Activated CD8-positive, alpha-beta T cell treated with anti-CD3 and anti-CD28 coated beads, Interleukin-2, amount 10 ng/mL, durations not matched to agents 7 days and 5 days (primary cell): ENCODE measurements around the gene PSMB3. TPM values are rescaled to one million over a fixed set of nuclear protein-coding genes. Genes with fewer than 3 reads are reported as not detected.

ENCODE experiments used
- ATAC-seq: fragments of 150-1000 bp; cut with Tn5 transposase; one replicate; pipeline ENCODE4 v1.10.0; 2021; ENCODE audit warnings: moderate library complexity
- CTCF ChIA-PET: fragments of 350-600 bp; sonication (Branson Sonifier 250); formaldehyde crosslinking; loops from one replicate; lab custom pipeline; 2021; ENCODE audit warnings: antibody characterized with exemption; lab: Charles Lee
- POLR2A ChIA-PET: fragments of 350-600 bp; sonication (Branson Sonifier 250); formaldehyde crosslinking; loops from one replicate; lab custom pipeline; 2021; ENCODE audit warnings: antibody characterized with exemption; lab: Charles Lee
- DNase-seq: peaks from one replicate; pipeline ENCODE4 v3.0.0-alpha.2; 2020
- H3K27ac Mint-ChIP-seq: one replicate; pipeline ENCODE4 v1.8.0; 2021; ENCODE audit warnings: mild to moderate bottlenecking, mixed read lengths
- H3K27me3 Mint-ChIP-seq: one replicate; pipeline ENCODE4 v1.8.0; 2021; ENCODE audit warnings: low read depth, mixed read lengths
- H3K36me3 Mint-ChIP-seq: one replicate; pipeline ENCODE4 v1.8.0; 2021; ENCODE audit warnings: low read depth, mixed read lengths
- H3K4me1 Mint-ChIP-seq: one replicate; pipeline ENCODE4 v1.8.0; 2021; ENCODE audit warnings: low read depth, mixed read lengths
- H3K4me3 Mint-ChIP-seq: one replicate; pipeline ENCODE4 v1.8.0; 2021; ENCODE audit warnings: mild to moderate bottlenecking, mixed read lengths
- H3K9me3 Mint-ChIP-seq: one replicate; pipeline ENCODE4 v1.8.0; 2022; ENCODE audit warnings: mixed read lengths; ENCODE audit not compliant: insufficient read depth
- total RNA-seq, 2 experiments: library from RNA; stranded (reverse); gene quantifications; one replicate each; pipeline ENCODE4 v1.2.3, GENCODE V29; 2021

Gene PSMB3
- total RNA-seq, 2 experiments from 2014 or later, result 251 to 252 TPM

DNA sequence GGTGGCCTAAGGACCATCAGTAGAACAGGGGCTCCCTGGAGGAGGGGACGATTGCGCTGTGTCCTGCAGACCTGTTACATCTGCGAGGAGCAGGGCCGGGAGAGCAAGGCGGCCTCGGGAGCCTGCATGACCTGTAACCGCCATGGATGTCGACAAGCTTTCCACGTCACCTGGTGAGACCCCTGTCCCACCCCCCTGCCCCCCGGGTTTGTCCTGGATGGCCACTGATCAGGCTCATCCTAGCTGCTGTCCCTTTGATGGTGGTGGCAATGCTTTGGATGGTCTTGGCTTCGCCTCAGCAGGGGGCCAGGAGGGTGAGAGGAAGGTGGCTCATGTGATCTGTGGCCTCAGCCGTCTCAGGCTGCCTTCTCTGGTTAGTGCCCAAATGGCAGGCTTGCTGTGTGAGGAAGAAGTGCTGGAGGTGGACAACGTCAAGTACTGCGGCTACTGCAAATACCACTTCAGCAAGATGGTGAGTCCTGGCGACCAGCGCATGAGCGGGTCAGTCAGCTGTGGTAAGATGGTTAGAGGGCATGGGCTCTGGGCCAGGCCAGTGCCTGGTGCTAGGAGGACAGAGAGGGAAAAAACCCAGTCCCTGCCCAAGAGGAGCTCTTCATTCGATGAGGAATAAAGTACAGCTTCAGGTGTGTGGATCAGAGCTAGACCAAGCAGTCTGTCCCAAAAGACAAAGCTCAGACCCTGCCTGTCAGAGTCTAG is 43.3 kb upstream of the PSMB3 start:
- ATAC-seq (no peak), DNase-seq (no peak)
- peaks cover 62% of the 10 kb centered on the region for H3K4me1 Mint-ChIP-seq
- no peaks in the 10 kb centered on the region for H3K9me3 Mint-ChIP-seq
- H3K36me3 Mint-ChIP-seq, result peaks cover 67% of the 10 kb centered on the region
- H3K27ac Mint-ChIP-seq, result peak overlapping the region; percentile 11
- POLR2A ChIA-PET, result interaction anchor here (0.6 to 2.5 kb wide), 4 partner anchors 11 to 22 kb away, joined by 3 to 13 read pairs (median 6); no protein-coding TSS in a partner anchor
- CTCF ChIA-PET, result interaction anchor here (0.6 to 1.8 kb wide), 4 partner anchors 19 to 45 kb away, joined by 3 to 14 read pairs (median 4); no protein-coding TSS in a partner anchor
- H3K27me3 Mint-ChIP-seq, result no peaks in the 10 kb centered on the region
- H3K4me3 Mint-ChIP-seq, result no peak overlapping the region

DNA sequence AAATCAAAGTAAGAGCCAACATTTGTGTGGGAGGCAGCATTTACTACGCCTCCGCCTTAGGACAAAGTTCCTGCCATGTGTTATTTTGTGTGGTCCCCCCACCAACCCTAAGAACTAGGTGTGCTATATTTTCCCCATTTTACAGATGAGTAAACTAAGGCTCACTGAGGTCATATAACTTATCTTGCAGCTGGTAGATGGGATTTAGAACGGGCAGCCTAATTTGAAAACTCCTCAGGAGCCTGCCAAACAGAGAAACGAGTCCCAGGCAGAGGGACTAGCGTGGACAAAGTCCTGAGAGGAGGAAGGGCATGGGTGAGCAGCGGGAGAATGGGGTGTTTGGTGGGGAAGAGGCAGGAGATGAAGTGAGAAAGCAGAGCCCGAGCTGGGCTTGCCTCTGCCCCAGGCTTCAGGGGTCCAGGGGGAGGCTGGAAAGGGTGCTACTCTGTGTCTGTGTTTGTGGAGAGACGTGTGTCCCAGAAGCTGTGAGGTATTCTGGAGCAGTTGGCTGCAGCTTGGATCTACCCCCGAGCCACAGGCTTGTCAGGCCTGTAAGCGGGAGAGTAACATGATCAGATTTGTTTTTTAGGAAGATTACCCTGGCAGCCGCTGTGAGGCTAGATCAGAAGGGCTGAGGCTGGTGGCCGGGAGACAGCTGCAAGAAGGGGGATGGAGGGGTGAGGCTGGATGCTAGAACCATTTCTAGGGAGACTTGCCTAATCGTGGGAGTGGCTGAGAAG is 42.5 kb upstream of the PSMB3 start:
- ATAC-seq (no peak), DNase-seq (no peak)
- ChIA-PET POLR2A (interaction anchor here (0.6 to 2.5 kb wide), 5 partner anchors 9 to 21 kb away, joined by 3 to 13 read pairs (median 3); no protein-coding TSS in a partner anchor), CTCF (interaction anchor here (1.1 to 1.8 kb wide), 4 partner anchors 13 to 33 kb away, joined by 3 to 14 read pairs (median 4); no protein-coding TSS in a partner anchor)
- Mint-ChIP-seq H3K9me3 (no peaks in the 10 kb centered on the region), H3K27me3 (no peaks in the 10 kb centered on the region), H3K4me1 (peaks cover 61% of the 10 kb centered on the region), H3K4me3 (no peak overlapping the region), H3K27ac (peak overlapping the region; percentile 56), H3K36me3 (peaks cover 69% of the 10 kb centered on the region)

GRCh38 chr17:38710604-38710962 is 42.0 kb upstream of the PSMB3 start:
- Mint-ChIP-seq H3K27ac (peak overlapping the region; percentile 67), H3K36me3 (peaks cover 71% of the 10 kb centered on the region), H3K4me3 (no peak overlapping the region), H3K9me3 (no peaks in the 10 kb centered on the region), H3K27me3 (no peaks in the 10 kb centered on the region), H3K4me1 (peaks cover 61% of the 10 kb centered on the region)
- no peak for DNase-seq
- ChIA-PET CTCF (interaction anchor here (1.1 to 1.8 kb wide), 4 partner anchors 12 to 34 kb away, joined by 3 to 14 read pairs (median 4); no protein-coding TSS in a partner anchor), POLR2A (interaction anchor here (1.2 to 2.5 kb wide), 3 partner anchors 9 to 20 kb away, joined by 3 to 13 read pairs (median 8); no protein-coding TSS in a partner anchor)
- no peak for ATAC-seq

GRCh38 chr17:38710985-38711384 is 41.6 kb upstream of the PSMB3 start:
- CTCF ChIA-PET, result interaction anchor here (1.4 to 1.8 kb wide), 2 partner anchors 12 to 24 kb away, joined by 4 to 14 read pairs; no protein-coding TSS in a partner anchor
- Mint-ChIP-seq H3K27me3 (no peaks in the 10 kb centered on the region), H3K9me3 (no peaks in the 10 kb centered on the region), H3K4me3 (no peak overlapping the region), H3K27ac (peak overlapping the region; percentile 67), H3K36me3 (peaks cover 75% of the 10 kb centered on the region), H3K4me1 (peaks cover 61% of the 10 kb centered on the region)
- no peak for ATAC-seq
- POLR2A ChIA-PET, result interaction anchor here (1.2 to 2.5 kb wide), 2 partner anchors 10 to 17 kb away, joined by 3 to 13 read pairs; no protein-coding TSS in a partner anchor
- no peak for DNase-seq

DNA sequence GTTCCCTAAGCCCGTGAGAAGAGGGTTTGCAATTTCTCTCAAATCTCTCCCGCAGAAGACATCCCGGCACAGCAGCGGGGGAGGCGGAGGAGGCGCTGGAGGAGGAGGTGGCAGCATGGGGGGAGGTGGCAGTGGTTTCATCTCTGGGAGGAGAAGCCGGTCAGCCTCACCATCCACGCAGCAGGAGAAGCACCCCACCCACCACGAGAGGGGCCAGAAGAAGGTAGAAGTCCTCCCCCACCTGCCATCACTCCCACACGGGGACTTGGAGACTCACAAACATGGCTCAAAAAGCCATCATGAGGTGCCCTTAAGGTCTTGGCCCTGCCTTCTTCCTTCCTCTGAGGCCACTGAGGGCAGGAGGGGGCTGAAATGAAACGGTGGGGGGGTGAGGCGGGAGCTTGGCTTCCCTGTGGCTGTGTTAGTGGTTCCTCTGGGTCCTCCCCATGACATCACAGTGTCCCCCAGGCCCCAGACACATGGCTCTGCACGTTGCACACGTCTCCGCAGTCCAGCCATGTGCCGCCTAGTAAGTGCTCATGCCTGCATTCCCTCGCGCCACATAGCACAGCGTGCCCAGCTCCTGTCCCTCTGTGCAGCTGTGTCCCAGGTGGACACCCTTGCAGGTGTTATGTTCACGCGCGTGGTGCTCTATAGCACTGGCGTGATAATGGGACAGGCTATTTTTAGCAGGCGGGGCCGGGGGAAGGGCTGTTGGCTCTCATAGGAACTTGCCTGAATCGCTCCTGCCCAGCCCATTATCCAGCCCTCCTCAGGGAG is 40.6 kb upstream of the PSMB3 start:
- peak overlapping the region; percentile 4 for H3K4me3 Mint-ChIP-seq
- no peaks in the 10 kb centered on the region for H3K27me3 Mint-ChIP-seq
- ATAC-seq (no peak), DNase-seq (no peak)
- H3K27ac Mint-ChIP-seq, result peak overlapping the region; percentile 67
- ChIA-PET CTCF (interaction anchor here (1.4 kb wide), 1 partner anchor 11 kb away, joined by 4 read pairs; no protein-coding TSS in a partner anchor), POLR2A (no interaction called here)
- peaks cover 59% of the 10 kb centered on the region for H3K4me1 Mint-ChIP-seq
- H3K9me3 Mint-ChIP-seq, result no peaks in the 10 kb centered on the region
- peaks cover 77% of the 10 kb centered on the region for H3K36me3 Mint-ChIP-seq

DNA sequence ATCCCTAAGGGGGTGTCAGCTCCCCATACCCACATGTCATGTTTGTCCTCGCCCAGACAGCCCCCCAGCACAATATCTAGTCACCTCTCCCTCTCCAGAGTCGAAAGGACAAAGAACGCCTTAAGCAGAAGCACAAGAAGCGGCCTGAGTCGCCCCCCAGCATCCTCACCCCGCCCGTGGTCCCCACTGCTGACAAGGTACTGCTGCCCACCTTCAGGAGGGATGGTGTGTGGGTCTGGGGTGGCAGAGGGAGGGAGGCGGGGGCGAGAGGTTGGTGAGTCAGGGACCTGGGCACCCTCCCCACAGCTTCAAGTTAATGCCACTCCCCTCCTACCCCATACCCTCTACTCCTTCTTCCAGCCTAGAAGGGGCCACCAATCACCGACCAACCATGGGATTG is 39.9 kb upstream of the PSMB3 start:
- peaks cover 74% of the 10 kb centered on the region for H3K36me3 Mint-ChIP-seq
- no peak overlapping the region for H3K27ac Mint-ChIP-seq
- ChIA-PET CTCF (no interaction called here), POLR2A (no interaction called here)
- H3K4me1 Mint-ChIP-seq, result peaks cover 53% of the 10 kb centered on the region
- ATAC-seq (no peak), DNase-seq (no peak)
- H3K27me3 Mint-ChIP-seq, result no peaks in the 10 kb centered on the region
- H3K9me3 Mint-ChIP-seq, result no peaks in the 10 kb centered on the region
- no peak overlapping the region for H3K4me3 Mint-ChIP-seq

GRCh38 chr17:38713456-38714075 is 39.0 kb upstream of the PSMB3 start:
- H3K27me3 Mint-ChIP-seq, result no peaks in the 10 kb centered on the region
- peaks cover 73% of the 10 kb centered on the region for H3K36me3 Mint-ChIP-seq
- DNase-seq, result no peak
- no peak overlapping the region for H3K4me3 Mint-ChIP-seq
- POLR2A ChIA-PET, result interaction anchor here (1.0 kb wide), 1 partner anchor 9 kb away, joined by 3 read pairs; no protein-coding TSS in a partner anchor
- H3K4me1 Mint-ChIP-seq, result peaks cover 44% of the 10 kb centered on the region
- no peak for ATAC-seq
- no peaks in the 10 kb centered on the region for H3K9me3 Mint-ChIP-seq
- CTCF ChIA-PET, result interaction anchor here (0.7 kb wide), 1 partner anchor 15 kb away, joined by 3 read pairs; no protein-coding TSS in a partner anchor
- no peak overlapping the region for H3K27ac Mint-ChIP-seq

DNA sequence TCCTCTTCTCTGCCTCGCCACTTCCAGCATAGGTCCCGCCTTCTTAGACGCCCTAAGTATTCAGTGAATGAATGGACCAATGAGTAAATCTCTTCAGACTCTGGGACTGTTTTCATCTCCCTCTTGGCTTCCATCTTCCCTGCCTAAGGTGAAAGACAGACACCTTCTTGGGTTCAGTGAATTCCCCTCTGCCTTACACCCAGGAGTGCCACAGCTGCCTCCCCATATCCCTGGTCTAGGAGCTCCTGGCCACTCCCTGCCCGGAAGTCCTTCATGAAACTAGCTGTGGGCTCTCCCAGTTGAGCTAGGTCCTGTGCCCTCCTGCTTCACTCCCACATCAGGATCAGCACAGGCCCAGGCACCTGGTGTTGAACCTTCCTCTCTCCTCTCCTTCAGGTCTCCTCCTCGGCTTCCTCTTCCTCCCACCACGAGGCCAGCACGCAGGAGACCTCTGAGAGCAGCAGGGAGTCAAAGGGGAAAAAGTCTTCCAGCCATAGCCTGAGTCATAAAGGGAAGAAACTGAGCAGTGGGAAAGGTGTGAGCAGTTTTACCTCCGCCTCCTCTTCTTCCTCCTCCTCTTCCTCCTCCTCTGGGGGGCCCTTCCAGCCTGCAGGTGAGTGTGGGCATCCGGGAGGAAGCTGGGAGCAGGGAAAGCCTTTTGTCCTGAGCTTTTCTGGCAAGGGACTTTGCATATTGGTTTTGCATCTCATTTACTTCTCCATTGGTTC is 37.2 kb upstream of the PSMB3 start:
- DNase-seq (no peak), ATAC-seq (no peak)
- Mint-ChIP-seq H3K4me1 (peaks cover 33% of the 10 kb centered on the region), H3K27ac (peak overlapping the region; percentile 78), H3K9me3 (no peaks in the 10 kb centered on the region), H3K27me3 (no peaks in the 10 kb centered on the region), H3K4me3 (no peak overlapping the region), H3K36me3 (peaks cover 67% of the 10 kb centered on the region)
- CTCF ChIA-PET, result interaction anchor here (2.3 kb wide), 1 partner anchor 20 kb away, joined by 7 read pairs; no protein-coding TSS in a partner anchor
- POLR2A ChIA-PET, result interaction anchor here (1.2 to 2.9 kb wide), 3 partner anchors 8 to 13 kb away, joined by 4 to 11 read pairs (median 7); partner anchors contain the start of gene MLLT6

DNA sequence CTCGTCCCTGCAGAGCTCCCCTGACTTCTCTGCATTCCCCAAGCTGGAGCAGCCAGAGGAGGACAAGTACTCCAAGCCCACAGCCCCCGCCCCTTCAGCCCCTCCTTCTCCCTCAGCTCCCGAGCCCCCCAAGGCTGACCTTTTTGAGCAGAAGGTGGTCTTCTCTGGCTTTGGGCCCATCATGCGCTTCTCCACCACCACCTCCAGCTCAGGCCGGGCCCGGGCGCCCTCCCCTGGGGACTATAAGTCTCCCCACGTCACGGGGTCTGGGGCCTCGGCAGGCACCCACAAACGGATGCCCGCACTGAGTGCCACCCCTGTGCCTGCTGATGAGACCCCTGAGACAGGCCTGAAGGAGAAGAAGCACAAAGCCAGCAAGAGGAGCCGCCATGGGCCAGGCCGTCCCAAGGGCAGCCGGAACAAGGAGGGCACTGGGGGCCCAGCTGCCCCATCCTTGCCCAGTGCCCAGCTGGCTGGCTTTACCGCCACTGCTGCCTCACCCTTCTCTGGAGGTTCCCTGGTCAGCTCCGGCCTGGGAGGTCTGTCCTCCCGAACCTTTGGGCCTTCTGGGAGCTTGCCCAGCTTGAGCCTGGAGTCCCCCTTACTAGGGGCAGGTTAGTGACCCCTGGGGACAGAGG is 36.1 kb upstream of the PSMB3 start:
- CTCF ChIA-PET, result interaction anchor here (0.8 to 0.9 kb wide), 3 partner anchors 9 to 40 kb away, joined by 3 read pairs; no protein-coding TSS in a partner anchor
- POLR2A ChIA-PET, result interaction anchor here (1.0 to 2.9 kb wide), 5 partner anchors 9 to 15 kb away, joined by 3 to 11 read pairs (median 7); partner anchors contain the start of gene MLLT6
- ATAC-seq, result no peak
- Mint-ChIP-seq H3K9me3 (no peaks in the 10 kb centered on the region), H3K27me3 (no peaks in the 10 kb centered on the region), H3K4me3 (no peak overlapping the region), H3K27ac (peak overlapping the region; percentile 48), H3K36me3 (peaks cover 64% of the 10 kb centered on the region), H3K4me1 (peaks cover 24% of the 10 kb centered on the region)
- no peak for DNase-seq
